NCI-H128 (cell line): ENCODE measurements around the gene MAP4K5.
"Not testable (repeated sequence)": the region's sequence is repeated elsewhere in the genome, so short reads cannot be mapped to it uniquely, and the experiment has no call there.

Source experiments
- DNase-seq: peaks from one replicate; lab custom pipeline; 2025; ENCODE audit not compliant: unreplicated experiment; lab: John Stamatoyannopoulos, UW

Gene MAP4K5

GRCh38 chr14:50531595-50532501, 521 bp downstream of the MAP4K5 start:
- DNase-seq: peak; percentile 7

DNA sequence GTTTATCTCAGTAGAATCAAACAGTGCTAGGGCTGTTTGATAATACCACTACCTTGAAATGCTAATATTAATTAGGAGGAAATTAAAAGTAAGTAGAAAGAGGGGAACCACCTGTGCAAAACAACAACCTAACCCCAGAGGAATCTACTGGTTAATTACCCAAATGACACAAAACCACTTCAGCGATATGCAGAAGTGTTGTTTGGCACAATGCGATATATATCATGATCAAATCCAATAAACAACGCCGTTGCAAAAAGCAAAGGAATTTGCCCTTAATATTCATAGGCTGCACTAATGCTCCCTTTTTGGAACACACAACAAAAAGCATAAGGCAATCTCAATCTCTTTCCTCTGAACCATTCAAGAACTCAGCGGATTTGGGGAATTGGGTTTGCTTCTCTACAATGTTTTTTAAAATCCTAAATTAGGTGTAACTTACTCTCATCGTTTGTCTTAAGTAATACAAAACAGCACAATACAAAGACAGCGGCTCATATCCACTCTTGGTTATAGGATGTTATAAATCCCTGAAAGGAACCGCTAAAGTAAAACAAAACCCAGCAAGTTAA, 1.5 kb downstream of the MAP4K5 start:
- DNase-seq: no peak

DNA sequence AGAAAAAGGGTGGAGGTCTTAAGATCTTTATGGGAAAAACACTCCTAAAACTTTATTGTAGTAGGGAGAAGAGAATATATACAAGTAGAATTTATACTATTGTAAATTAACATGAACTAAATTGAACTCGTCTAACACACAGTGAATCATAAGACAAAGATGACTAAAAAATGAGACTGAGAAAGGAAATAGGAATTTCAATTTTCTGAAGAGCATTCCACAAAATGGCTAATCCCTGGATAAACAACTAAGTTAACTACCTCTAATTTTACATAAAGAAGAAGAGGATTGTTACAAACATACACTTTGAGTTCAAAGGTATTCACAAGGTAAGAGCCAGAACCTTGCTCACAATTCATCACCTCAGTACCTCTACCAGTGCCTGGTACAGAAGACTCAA, 2.0 kb downstream of the MAP4K5 start:
- DNase-seq: no peak

DNA sequence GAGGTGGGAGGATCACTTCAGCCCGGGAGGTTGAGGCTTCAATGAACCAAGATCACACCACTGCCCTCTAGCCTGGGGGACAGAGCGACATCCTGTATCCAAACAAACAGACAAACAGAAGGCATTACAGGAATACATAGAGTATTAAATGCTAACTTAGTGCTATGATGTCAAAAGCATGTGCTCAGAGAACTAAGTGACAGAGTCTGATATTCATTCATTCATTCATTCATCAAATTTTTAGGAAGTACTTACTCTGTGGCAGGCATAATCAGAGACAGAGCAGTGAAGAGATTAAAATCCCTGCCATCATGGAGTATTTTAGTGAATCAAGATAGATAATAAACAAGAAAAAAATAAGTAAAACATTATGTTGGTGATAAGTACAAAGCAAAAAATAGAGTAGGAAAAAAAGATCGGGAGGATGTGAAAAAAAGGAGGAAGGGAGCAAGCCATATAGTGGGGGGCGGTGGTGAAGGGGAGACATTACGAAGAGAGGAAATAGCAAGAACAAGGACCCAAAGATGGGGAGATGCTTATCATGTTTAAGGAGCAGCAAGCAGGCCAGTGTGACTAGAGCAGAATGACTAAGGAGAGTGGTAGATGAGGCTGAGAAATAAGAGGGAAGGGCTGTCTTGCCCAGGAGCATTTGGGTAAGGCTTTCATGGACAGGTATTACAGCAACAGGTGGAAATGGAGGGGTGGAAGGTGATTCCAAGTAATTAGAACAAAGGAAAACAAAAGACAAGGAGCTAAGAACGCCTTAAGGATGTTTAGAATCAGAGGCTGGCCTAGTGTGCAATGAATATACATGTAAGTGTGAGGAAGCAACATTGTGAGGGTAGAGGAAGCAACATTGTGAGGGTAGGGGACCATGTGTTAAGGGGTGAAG, 2.8 kb downstream of the MAP4K5 start:
- DNase-seq: no peak

DNA sequence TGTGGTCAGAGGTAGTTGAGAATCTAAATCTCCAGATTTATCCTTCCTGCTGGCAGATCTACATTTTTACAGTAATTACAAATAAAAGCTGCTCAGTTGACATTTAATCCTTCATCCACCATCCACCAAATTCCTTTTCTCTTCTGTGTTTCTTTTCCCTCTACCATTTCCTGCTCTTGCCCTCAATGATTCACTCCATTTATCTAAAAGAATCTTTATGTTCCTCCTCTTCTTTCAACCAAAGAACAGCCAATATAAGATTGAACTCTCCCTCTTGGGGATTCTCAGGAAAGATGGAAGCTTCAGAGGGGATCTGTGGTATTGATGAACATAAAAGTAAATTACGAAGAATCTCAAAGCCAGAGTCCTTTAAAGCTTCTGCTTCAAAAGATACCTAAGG, 4.4 kb downstream of the MAP4K5 start:
- no peak for DNase-seq

GRCh38 chr14:50524731-50525515, 7.4 kb downstream of the MAP4K5 start:
- DNase-seq: no peak

GRCh38 chr14:50524060-50524459, 8.3 kb downstream of the MAP4K5 start:
- no peak for DNase-seq

- no peak for DNase-seq
These were observed 8.9 kb downstream of the MAP4K5 start for GRCh38 chr14:50523271-50524041.

DNA sequence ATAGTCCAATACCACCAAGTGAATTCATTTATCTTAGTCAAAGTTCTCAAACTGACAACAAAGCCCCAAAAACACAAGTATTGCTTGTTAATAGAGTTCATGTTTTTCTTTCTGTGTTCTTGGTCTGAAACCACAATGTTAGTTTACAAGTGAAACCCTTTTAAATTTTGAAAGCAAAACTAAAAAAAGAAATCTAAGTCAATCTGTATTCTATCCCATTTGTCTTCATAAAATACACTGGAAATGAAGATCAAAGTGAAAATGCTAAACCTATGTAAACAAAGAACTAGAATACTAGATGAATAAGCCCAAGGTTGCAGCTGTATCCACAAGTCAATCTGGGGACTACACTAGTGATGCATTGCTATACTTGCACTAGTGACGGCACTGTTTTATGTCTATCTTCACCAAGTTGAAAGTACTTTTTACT, 10.4 kb downstream of the MAP4K5 start:
- DNase-seq: no peak

DNA sequence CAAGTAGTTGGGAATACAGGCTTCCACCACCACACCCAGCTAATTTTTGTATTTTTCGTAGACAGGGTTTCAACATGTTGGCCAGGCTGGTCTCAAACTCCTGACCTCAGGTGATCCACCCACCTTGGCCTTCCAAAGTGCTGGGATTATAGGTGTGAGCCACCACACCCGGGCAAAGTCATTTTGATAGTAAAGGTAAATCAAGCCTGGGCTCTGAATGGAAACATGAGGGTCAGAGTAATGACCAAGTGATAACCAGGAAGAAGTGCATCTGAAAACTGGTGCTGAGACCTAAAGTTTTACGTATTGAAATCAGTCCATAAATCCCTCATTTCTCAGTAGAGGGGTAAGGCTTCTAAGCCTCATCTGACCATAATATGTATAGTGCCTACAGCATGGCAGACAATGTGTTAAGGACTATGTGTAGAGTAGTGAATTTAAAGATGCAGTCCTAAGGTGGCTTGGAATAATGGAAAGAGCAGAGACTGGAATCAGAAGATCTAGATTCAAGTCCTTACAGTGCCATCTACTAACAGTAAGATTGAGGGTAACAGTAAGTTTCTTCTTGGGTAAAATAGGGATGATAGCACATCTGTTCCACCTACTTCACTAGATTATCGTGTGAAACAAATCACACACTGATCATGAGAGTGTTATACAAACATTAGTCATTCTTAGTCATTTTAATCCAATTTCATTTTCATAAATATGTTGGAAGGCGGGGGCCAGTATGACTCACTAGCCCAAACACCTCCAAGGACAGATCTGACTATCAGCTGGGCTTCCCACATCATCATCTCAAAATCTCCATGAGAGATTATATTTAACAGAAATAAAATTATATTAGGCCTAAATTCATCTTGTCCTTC, 11.2 kb downstream of the MAP4K5 start:
- DNase-seq: no peak

- DNase-seq: no peak
These were observed 16.3 kb downstream of the MAP4K5 start for GRCh38 chr14:50516091-50516490.

GRCh38 chr14:50512463-50512862, 19.9 kb downstream of the MAP4K5 start:
- DNase-seq: no peak

DNA sequence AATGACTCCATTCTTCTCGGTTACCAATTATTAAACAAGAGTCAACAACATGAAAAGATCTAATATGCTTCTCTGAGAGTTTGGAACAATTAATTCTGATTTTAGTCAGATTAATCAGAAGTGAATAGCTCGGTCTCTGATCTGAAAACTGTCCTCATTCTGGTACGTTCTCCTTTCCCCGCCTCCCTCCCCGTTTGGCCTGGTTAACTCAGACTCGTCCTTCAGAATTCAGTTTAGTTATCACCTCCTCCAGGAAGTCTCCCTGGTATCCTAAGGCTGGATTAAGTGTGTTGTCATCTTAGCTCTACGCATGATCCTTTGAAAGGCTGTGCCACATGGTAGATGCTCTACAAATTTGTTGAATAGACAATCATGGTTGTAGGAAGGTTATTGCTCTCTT, 22.2 kb downstream of the MAP4K5 start:
- no peak for DNase-seq

GRCh38 chr14:50507078-50507477, 25.3 kb downstream of the MAP4K5 start:
- not testable (repeated sequence) for DNase-seq

- DNase-seq: no peak
These were observed 30.7 kb downstream of the MAP4K5 start for GRCh38 chr14:50501642-50502041.

- no peak for DNase-seq
These were observed 35.0 kb downstream of the MAP4K5 start for GRCh38 chr14:50497351-50497750.

DNA sequence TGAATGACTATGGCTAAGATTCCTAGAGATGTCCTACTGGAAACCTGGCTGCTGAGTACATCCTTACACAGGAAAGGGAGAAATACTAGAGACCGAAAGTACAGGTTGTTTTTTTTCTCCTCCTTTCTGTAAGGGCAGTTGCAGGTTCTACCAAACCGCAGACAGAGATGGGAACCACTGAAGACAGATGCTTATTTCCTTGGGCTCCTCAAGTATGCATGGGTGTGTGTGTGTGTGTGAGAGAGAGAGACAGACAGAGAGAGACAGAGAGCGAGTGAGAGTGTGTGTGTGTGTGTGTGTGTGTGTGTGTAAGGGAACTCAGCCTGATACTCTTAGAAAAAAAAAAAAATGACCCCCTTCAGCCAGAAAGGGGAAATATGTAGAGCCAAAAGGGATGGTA, 42.5 kb downstream of the MAP4K5 start:
- DNase-seq: no peak

DNA sequence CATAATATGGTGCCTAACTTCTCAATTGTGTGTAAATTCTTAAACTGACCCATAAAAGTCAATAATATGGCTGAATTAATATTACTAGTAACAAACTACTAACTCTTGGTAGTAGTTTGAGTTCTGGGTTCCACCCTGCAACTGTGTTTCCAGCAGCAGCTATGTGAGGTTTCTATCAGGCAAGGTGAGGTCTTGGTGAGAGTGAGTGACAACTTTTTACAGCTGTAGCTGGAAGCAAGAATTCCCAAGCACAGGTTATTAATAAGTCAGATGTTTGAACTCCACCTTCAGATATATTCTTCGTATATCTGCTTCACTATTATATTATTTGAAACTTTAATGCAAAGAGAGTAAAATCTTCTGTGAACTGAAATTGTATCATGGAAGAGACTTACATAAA, 43.8 kb downstream of the MAP4K5 start:
- no peak for DNase-seq

- no peak for DNase-seq
These were observed 53.3 kb downstream of the MAP4K5 start for GRCh38 chr14:50479041-50479440.
